Omental fat pad (tissue), 4 donors: Measurements from ENCODE around the gene PRICKLE4. TPM values are rescaled to one million over a fixed set of nuclear protein-coding genes. Genes with fewer than 3 reads are reported as not detected.

Experiments
- ATAC-seq: fragments of 150-250 bp; one replicate; pipeline ENCODE4 v1.9.1; 2016; ENCODE audit warnings: mild to moderate bottlenecking, moderate library complexity; ENCODE audit not compliant: low FRiP score
- DNase-seq: peaks from one replicate; pipeline ENCODE4 v3.0.0-alpha.2; 2019; ENCODE audit warnings: low spot score
- total RNA-seq, 4 donors: library from RNA; depleted of rRNA; stranded (reverse); fragments of >200 nt; gene quantifications; one replicate each; pipeline ENCODE4 v1.1.0, GENCODE V29; 2016
- TF ChIP-seq, protein P1 (sequence below), 3 donors: fragments of 450-650 bp; IDR thresholded peaks; one replicate each; pipeline ENCODE4 v1.5.1; 2016 to 2017; ENCODE audit warnings: antibody characterized with exemption in 3 of 3, mild to moderate bottlenecking in 3 of 3, moderate library complexity in 2 of 3

Gene PRICKLE4
- total RNA-seq, 4 donors from 2014 or later: 1.6 to 11.7 (median 8.6) TPM

GRCh38 chr6:41740366-41741162 is 40.0 kb upstream of the PRICKLE4 start:
- no peak for ATAC-seq

GRCh38 chr6:41741625-41742490 is 38.7 kb upstream of the PRICKLE4 start:
- ATAC-seq (no peak), DNase-seq (no peak)
- TF ChIP-seq, protein P1, sequence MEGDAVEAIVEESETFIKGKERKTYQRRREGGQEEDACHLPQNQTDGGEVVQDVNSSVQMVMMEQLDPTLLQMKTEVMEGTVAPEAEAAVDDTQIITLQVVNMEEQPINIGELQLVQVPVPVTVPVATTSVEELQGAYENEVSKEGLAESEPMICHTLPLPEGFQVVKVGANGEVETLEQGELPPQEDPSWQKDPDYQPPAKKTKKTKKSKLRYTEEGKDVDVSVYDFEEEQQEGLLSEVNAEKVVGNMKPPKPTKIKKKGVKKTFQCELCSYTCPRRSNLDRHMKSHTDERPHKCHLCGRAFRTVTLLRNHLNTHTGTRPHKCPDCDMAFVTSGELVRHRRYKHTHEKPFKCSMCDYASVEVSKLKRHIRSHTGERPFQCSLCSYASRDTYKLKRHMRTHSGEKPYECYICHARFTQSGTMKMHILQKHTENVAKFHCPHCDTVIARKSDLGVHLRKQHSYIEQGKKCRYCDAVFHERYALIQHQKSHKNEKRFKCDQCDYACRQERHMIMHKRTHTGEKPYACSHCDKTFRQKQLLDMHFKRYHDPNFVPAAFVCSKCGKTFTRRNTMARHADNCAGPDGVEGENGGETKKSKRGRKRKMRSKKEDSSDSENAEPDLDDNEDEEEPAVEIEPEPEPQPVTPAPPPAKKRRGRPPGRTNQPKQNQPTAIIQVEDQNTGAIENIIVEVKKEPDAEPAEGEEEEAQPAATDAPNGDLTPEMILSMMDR (IDR thresholded peaks at IDR 0.05): no peak

More at GRCh38 chr6:41740366-41741162, 40.0 kb upstream of the PRICKLE4 start:
- TF ChIP-seq, protein P1 (IDR thresholded peaks at IDR 0.05): no peak
- no peak for DNase-seq

DNA sequence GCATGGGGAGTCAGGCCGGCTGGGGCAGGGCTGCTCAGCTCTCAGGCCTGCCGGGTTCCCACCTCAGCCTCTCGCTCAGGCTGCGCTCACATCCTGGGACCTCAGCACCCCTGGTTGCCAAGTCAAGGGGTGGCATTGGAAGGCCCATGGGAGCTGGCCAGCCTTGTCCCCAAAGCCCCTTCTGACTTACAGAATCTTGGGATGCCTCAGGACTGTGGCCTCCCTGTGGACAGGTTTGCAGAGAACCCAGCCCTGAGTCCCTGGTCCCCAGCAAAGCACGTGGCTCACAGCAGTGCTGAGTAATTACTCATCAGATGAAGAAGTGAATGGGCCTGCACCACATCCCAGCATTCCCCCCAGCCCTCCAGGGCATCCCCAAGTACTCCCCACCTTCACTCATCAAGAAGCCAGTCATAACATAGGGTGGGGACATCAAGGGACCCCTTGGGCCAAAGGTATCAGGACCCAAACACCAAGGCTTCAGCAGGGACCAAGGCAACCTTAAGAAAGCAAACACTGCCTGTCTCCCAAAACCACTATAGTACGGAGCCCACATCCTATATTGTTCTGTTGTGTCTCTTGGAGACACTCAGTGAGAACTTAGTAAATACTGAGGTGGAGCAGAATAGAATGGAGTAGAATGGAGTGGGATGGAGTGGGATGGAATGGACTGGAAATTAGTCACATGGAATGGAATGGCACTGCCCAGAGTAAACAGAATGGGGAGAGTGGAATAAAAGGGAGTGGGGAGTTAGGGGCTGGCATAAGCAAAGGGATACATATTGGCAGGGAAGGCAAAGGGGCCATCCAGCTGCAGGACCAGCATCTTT is 37.0 kb upstream of the PRICKLE4 start:
- TF ChIP-seq, protein P1 (IDR thresholded peaks at IDR 0.05): no peak
- no peak for DNase-seq
- no peak for ATAC-seq

DNA sequence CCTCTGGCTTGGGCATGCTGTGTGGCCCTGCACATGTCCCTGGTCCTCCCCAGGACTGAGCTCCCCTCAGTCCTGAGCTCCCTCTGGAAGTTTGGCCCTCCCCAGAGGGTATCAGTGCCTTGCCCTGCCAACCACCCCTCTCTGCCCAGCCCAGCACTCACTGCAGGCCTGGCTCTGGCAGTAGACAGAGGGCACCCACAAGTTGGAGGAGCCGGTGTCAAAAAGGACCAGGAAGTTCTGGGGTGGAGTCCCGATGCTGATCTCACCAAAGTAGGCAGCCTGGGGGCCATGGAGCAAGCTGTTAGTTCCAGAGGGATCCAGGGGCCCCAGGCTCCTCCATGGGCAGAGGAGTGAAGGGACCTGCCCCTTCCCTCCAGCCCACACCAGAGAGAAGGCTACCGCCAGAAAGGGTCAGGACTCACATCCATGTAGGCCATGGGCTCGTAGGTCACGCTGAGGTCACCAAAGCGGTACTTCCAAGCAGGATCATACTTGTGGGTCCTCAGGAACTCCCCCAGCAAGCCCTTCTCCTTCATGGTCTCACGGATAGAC is 36.3 kb upstream of the PRICKLE4 start:
- ATAC-seq (no peak), DNase-seq (no peak)
- TF ChIP-seq, protein P1 (IDR thresholded peaks at IDR 0.05): no peak

DNA sequence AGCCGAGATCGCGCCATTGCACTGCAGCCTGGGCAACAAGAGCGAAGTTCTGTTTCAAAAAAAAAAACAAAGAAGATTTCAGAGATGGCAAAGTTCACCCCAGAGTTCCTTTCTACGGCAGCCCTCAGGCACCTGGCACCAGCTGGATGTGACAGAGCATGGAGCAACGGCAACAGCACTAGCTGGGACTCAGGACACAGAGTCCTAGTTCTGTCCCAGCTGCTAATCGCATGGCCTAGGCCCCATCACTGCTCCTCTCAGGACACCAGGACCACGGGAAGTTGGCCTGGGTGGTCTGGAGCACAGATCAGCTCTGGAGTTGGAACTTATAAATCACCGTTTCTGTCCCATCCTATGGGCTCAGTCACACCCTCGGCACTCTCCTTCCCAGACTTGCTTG is 34.5 kb upstream of the PRICKLE4 start:
- no peak for DNase-seq
- TF ChIP-seq, protein P1 (IDR thresholded peaks at IDR 0.05): no peak
- ATAC-seq: no peak
